Stimulated activated CD8-positive, alpha-beta memory T cell treated with anti-CD3 and anti-CD28 coated beads, Interleukin-2, amount 100 ng/mL, for 1 hour (primary cell): ENCODE data around the gene TMCO6.
A peak's percentile ranks its signal among the peaks of the same experiment; 100 is the strongest.
"Not testable (repeated sequence)": the region's sequence is repeated elsewhere in the genome, so short reads cannot be mapped to it uniquely, and the experiment has no call there.

ENCODE experiments used
- DNase-seq, 2 donors: peaks; one replicate each; pipeline ENCODE4 v3.0.0-alpha.2; 2020; ENCODE audit warnings: low read depth in 2 of 2

Gene TMCO6

DNA sequence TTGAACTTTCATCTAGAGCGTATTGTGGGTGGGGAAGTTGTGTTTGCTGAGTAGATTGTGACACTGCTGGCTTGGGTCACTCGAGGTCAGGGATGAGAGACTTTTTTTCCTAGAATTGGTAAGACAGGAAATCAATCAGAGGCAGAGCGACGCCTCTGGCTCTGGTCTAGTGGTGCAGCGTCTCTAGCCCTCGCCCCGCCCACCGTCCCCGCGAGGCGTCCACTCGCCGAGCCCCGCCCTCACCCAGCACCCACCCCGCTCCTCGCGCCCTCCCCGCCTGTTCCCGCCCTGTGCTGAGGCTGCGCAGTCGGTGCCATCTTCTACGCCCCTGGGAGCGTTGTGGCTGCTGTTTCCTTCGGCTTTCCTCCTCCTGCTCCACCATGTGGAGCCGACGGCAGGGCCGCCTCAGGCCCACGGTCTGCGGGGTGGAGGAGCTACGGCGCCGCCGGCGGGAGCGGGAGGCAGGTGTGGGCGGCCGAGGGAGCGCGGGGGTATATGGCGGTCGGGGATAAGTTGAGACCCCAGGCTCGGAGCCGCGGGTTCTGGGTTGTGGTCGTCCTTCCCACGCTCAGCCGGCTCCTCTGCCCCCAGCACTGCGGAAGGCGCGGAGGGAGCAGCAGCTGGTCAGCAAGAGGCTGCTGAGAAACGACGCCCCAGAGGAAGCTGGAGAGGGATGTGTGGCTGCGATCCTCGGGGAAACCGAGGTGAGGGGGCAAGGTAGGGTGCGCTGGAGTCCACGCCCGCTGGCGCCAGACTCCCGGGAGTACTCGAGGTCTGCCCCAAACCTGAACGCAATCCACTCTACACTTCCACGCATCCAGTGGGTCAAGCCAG, at the start of gene TMCO6:
Gene TMCO6 (plus strand): TSS at position 304 of the 834 bp plus-strand sequence. CDS start 77 bp downstream, at position 381.
- DNase-seq = peak; percentile 90 to 95

- DNase-seq = no peak
These were observed 48.4 kb upstream of the TMCO6 start for GRCh38 chr5:140590861-140591260.

GRCh38 chr5:140591747-140592372, 47.4 kb upstream of the TMCO6 start:
- no peak for DNase-seq

DNA sequence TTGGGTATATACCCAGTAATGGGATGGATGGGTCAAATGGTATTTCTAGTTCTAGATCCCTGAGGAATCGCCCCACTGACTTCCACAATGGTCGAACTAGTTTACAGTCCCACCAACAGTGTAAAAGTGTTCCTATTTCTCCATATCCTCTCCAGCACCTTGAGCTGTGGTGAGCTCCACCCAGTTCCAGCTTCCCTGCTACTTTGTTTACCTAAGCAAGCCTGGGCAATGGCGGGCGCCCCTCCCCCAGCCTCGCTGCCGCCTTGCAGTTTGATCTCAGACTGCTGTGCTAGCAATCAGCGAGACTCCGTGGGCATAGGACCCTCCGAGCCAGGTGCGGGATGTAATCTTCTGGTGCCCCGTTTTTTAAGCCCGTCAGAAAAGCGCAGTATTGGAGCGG, 46.2 kb upstream of the TMCO6 start:
- DNase-seq = not testable (repeated sequence)

DNA sequence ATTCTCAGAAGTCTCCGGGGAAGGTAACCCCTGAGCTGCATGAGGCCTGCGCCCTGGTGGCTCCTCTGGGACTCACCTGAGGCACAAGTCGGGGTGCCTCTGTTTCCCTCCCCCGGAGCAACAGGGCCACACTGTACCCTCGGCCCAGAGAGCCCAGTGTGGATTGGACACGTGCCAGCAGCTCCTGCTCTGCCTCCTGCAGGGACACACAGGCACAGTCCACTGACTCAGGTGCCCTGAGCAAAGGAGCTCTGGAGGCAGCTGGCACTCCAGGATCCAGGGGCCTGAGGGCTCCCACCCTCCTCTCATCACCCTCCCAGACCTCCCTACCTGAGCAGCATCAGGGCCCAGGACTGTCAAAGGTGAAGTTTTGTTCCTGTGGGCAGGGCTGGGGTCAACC, 45.1 kb upstream of the TMCO6 start:
- no peak for DNase-seq

DNA sequence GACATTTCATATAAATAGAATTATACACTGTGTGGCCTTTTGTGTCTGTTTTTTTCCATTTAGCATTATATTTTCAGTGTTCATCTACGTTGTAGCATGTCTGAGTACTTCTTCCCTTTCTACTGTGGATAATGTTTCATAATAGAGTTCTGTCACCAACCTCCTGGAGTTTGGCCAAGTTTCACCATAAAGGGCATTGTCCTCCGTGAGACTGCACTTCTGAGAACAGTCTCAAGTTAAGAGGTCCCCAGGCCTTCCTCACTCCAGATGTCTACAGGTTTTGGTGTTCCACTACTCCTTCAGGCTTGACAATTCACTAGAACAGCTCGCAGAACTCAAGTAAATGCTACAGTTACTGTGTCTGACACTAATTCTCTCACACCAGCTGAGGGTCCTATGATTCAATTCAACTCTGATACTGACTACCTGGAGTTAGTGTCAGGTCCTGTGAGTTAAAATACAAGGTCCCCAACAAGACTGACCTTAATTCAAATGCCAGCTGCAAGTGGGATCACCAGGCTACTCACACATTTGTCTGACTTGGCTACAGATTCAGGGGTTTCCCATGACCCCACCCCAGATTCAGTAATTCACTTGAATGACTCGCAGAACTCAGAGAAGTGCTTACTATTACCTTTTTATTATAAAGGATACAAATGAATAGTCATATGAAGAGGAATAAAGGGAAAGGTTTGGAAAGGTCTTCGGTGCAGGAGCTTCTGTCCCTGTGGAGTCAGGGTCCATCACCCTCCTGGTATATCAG, 43.5 kb upstream of the TMCO6 start:
- DNase-seq = no peak

- DNase-seq = no peak
These were observed 42.9 kb upstream of the TMCO6 start for GRCh38 chr5:140596321-140596741.

GRCh38 chr5:140598836-140599235, 40.4 kb upstream of the TMCO6 start:
- no peak for DNase-seq

- DNase-seq = no peak
These were observed 39.2 kb upstream of the TMCO6 start for GRCh38 chr5:140600096-140600495.

DNA sequence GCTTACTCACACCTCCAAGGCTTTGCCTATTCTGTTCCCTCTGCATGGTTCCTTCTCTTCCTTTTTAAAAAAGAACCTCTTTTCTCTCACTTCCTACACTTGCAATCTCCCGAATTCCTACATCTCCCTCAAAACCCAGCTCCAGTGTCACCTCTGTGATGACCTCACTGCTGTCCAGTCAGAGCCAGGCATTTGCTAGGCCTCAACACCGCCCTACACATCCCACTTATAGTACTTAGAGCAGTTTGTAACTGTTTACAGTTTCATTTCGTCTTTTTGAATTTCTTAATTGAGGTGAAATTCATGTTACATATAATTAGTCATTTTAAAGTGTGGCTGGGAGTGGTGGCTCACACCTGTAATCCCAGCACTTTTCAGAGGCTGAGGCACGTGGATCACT, 37.1 kb upstream of the TMCO6 start:
- no peak for DNase-seq

GRCh38 chr5:140603446-140603698, 35.9 kb upstream of the TMCO6 start:
- not testable (repeated sequence) for DNase-seq

- DNase-seq = no peak
These were observed 35.5 kb upstream of the TMCO6 start for GRCh38 chr5:140603734-140604133.

- DNase-seq = no peak
These were observed 33.4 kb upstream of the TMCO6 start for GRCh38 chr5:140605879-140606278.

DNA sequence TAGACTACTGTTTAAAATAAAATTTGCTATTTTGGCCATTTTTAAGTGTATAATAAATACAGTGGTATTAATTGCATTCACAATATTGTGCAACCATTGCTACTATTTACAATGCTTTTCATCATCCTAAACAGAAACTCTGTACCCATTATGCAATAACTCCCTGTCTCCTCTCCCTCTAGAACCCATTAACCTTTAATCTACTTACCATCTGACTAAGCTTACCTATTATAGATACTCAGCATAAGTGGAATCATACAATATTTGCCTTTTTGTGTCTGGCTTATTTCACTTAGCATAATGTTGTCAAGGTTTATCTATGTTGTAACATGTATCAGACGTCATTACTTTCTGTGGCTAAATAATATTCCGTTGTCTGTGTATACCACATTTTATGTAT, 32.2 kb upstream of the TMCO6 start:
- no peak for DNase-seq

DNA sequence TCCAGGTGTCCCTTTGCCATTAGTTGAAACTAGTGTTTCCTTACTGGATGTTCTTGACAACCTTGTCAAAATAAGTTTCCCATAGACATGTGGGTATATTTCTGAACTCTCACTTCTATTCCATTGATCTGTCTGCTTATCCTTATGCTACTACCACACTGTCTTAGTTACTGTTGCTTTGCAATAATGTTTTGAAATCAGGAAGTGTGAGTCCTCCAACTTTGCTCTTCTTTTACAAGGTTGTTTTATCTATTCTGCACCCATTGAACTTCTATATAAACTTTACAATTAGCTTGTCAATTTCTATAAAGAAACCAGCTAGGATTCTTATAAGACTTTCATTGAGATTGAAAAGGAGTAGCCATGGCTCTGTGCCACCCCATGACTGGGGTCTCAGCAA, 30.5 kb upstream of the TMCO6 start:
- DNase-seq = no peak

DNA sequence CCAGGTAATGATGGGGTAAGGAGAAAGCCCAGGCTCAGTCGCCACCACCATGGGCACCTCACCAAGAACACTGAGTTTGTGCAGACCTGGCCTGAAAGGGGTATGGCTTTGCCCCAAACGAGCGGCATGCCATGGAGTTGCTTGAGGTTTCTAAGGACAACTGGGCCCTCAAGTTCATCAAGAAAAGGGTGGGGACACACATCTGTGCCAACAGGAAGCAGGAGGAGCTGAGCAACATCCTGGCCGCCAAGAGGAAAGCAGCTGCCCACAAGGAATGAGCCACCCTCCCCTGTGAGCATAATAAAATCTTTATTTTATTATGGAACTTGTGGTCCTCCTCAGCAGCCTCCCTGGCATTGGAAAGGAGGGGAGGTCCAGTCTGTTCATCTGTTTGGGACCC, 30.1 kb upstream of the TMCO6 start:
- no peak for DNase-seq

DNA sequence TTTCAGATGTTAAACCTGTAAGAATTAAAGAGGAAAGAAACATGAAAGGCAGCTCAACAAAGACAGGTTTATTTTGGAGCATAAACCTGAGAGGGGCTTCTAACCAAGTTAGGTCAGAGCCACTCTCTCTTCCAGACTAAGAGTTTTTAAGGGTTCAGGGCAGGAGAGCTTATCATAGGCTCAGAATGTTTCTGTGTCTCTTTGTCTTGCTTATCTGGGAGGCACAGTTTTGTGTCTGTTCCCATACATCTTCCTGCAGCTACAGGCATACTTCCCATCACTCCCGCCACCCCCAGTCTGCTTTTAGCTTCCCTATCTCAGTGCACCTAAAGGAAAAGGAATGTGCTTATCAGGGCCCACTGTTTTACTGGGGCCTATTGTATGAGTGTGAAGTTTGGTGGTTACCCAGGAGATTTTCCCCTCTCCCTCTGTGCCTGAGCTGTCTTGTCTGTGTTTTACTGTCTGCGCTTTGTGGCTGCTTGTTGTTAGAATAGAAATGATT, 28.2 kb upstream of the TMCO6 start:
- no peak for DNase-seq

GRCh38 chr5:140622301-140622700, 16.9 kb upstream of the TMCO6 start:
- no peak for DNase-seq

DNA sequence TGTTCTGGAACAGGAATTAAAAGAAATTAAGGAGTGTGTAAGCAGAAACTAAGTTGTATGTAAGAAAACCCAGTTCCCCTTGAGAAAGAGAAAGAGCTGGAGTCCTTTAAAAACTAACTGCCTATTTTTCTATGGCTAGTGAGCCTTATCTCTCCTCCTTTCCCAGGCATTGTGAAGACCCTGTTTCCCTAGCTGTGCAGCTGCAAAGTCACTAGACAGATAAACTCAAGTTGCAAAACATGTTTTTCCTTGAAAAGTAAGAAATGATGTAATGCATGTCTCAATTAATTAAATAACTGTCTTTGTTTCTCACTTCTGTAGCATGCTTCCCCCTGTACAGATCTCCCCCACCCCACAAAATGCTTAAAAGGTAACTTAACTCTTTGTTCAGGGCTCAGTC, 16.2 kb upstream of the TMCO6 start:
- DNase-seq = not testable (repeated sequence)

DNA sequence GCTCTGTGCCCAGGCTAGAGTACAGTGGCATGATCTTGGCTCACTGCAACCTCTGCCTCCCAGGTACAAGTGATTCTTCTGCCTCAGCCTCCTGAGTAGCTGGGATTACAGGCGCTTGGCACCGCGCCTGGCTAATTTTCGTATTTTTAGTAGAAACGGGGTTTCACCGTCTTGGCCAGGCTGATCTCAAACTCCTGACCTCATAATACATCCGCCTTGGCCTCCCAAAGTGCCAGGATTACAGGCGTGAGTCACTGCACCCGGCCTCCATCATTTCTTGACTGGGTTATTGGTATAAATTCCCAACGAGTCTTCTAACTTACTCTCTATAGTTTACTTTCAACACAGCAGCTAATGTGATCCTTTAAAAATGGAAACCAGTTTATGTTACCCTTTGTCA, 14.4 kb upstream of the TMCO6 start:
- not testable (repeated sequence) for DNase-seq

DNA sequence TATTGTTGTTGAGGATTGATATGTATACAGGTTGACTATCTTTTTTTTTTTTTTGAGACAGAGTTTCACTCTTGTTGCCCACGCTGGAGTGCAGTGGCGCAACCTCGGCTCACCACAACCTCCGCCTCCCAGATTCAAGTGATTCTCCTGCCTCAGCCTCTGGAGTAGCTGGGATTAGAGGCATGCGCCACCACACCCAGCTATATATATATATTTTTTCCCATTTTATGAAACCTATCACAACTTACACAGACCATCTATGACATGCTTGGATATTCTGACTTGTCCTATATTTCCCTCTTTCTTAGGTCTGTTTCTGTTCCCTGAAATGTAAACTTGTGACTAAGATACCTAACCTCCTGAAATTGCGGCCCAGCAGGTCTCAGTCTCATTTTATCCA, 11.3 kb upstream of the TMCO6 start:
- no peak for DNase-seq

DNA sequence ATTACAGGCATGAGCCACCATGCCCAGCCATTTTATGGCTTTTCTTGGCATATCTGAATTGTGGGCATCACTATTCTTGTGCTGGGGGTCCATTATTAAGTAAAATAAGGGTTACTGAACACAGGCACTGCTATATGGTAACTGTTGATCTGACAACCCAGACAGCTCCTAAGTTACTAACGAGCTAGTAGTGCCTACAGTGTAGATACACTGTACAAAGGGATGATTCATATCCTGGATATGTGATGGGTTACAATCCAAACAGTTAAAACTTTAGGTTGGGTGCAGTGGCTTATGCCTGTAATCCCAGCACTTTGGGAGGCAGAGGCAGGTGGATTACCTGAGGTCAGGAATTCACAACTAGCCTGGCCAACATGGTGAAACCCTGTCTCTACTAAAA, 10.5 kb upstream of the TMCO6 start:
- DNase-seq = no peak
